ENCODE results near the gene DMRT2. TPM values are rescaled to one million over a fixed set of nuclear protein-coding genes. Genes with fewer than 3 reads are reported as not detected.

DMRT2 gene
- total and polyA plus RNA-seq, 2 donors from 2014 or later, result 9.3 to 38.3 TPM

DNA sequence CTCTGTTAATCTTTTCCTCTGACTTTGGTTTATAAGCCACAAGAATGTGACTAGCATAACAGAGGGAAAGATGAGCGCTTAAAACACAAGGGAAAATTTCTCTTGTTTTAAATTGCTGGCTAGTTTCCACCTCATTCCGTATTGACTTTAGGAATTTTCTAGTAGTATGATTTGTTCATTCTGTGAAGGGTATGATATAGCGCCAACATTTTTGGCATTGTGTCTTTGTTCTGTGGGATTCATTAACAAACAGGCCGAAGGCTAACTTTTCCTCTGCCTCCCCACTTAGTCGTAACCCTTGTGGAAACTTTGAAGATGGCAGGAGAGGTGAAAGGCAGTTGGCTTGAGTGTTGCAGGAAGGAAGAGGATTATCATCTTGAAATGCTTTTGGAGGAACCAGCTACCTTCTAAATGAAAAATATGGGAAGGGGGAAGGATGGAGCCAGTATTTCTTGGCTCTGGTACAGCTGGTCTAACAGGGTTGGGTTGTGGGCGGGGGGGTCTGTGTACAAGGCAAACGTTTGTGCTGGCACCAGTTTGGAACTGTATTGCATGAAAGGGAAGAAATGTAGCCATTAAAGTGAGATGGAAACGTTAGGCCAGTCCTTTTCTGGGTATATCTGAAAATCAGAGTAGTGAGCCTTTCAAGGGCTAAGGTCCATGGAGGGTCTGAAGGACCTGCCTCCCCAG is 21.5 kb upstream of the DMRT2 start:
- intact Hi-C loops (cut with DNase I), result no loop called here
- Histone ChIP-seq H3K9me3 (ENCODE audit: control insufficient read depth in 2 of 3, insufficient read depth in 1 of 3, low read length in 3 of 3) (no peaks in the 10 kb centered on the region), H3K9ac (ENCODE audit: low read length in 3 of 3) (no peak overlapping the region), H3K27me3 (ENCODE audit: control insufficient read depth, insufficient read depth, low read length) (peaks cover 20% of the 10 kb centered on the region), H3K27ac (ENCODE audit: low read depth in 2 of 2, low read length in 2 of 2) (no peak overlapping the region), H3K36me3 (ENCODE audit: control insufficient read depth in 2 of 3, insufficient read depth in 3 of 3, low read length in 3 of 3) (no peaks in the 10 kb centered on the region), H3K4me3 (ENCODE audit: low read length in 3 of 3) (no peak overlapping the region), H3K4me1 (ENCODE audit: control insufficient read depth in 2 of 3, insufficient read depth in 2 of 3, low read depth in 1 of 3, low read length in 3 of 3) (no peaks in the 10 kb centered on the region)
- DNase-seq, result no peak
- FAIRE-seq, result no peak
- TF ChIP-seq, protein P1, sequence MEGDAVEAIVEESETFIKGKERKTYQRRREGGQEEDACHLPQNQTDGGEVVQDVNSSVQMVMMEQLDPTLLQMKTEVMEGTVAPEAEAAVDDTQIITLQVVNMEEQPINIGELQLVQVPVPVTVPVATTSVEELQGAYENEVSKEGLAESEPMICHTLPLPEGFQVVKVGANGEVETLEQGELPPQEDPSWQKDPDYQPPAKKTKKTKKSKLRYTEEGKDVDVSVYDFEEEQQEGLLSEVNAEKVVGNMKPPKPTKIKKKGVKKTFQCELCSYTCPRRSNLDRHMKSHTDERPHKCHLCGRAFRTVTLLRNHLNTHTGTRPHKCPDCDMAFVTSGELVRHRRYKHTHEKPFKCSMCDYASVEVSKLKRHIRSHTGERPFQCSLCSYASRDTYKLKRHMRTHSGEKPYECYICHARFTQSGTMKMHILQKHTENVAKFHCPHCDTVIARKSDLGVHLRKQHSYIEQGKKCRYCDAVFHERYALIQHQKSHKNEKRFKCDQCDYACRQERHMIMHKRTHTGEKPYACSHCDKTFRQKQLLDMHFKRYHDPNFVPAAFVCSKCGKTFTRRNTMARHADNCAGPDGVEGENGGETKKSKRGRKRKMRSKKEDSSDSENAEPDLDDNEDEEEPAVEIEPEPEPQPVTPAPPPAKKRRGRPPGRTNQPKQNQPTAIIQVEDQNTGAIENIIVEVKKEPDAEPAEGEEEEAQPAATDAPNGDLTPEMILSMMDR (IDR thresholded peaks at IDR 0.05; ENCODE audit: borderline replicate concordance, extremely low read depth, insufficient read depth), result no peak

GRCh38 chr9:1031951-1032601 is 18.1 kb upstream of the DMRT2 start:
- TF ChIP-seq, protein P1 (IDR thresholded peaks at IDR 0.05; ENCODE audit: borderline replicate concordance, extremely low read depth, insufficient read depth), result no peak
- Histone ChIP-seq H3K4me1 (ENCODE audit: control insufficient read depth in 2 of 3, insufficient read depth in 2 of 3, low read depth in 1 of 3, low read length in 3 of 3) (no peaks in the 10 kb centered on the region), H3K9me3 (ENCODE audit: control insufficient read depth in 2 of 3, insufficient read depth in 1 of 3, low read length in 3 of 3) (no peaks in the 10 kb centered on the region), H3K27me3 (ENCODE audit: control insufficient read depth, insufficient read depth, low read length) (peaks cover 34% of the 10 kb centered on the region), H3K36me3 (ENCODE audit: control insufficient read depth in 2 of 3, insufficient read depth in 3 of 3, low read length in 3 of 3) (no peaks in the 10 kb centered on the region), H3K9ac (ENCODE audit: low read length in 3 of 3) (no peak overlapping the region), H3K4me3 (ENCODE audit: low read length in 3 of 3) (no peak overlapping the region), H3K27ac (ENCODE audit: low read depth in 2 of 2, low read length in 2 of 2) (no peak overlapping the region)
- DNase-seq (peak in 4 of 5 donors; percentile 76 to 95 (median 88)), FAIRE-seq (no peak)
- intact Hi-C loops (cut with DNase I), result no loop called here

DNA sequence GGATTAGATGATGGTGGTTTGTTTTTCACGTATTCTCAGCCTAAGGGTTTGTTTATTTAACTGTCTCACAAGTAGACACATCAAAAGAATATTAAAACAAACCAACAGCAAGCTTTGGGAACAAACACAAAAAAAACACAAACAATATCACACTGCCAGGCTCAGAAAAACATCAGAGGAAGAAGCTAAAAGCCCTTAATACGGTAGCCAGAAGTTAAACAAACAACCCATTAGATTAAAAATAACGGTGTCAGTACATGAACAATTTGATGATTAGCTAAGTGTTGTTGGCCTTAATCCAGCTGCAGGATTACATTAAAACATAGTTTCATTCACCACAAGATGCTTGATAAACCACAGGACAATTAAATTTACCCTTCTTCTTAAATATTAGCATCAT is 15.9 kb upstream of the DMRT2 start:
- peaks cover 51% of the 10 kb centered on the region for H3K27me3 ChIP-seq (ENCODE audit: control insufficient read depth, insufficient read depth, low read length)
- H3K9ac ChIP-seq (ENCODE audit: low read length in 3 of 3), result no peak overlapping the region
- TF ChIP-seq, protein P1 (IDR thresholded peaks at IDR 0.05; ENCODE audit: borderline replicate concordance, extremely low read depth, insufficient read depth), result no peak
- H3K4me1 ChIP-seq (ENCODE audit: control insufficient read depth in 2 of 3, insufficient read depth in 2 of 3, low read depth in 1 of 3, low read length in 3 of 3), result no peaks in the 10 kb centered on the region
- H3K36me3 ChIP-seq (ENCODE audit: control insufficient read depth in 2 of 3, insufficient read depth in 3 of 3, low read length in 3 of 3), result no peaks in the 10 kb centered on the region
- no peak overlapping the region for H3K4me3 ChIP-seq (ENCODE audit: low read length in 3 of 3)
- H3K27ac ChIP-seq (ENCODE audit: low read depth in 2 of 2, low read length in 2 of 2), result no peak overlapping the region
- H3K9me3 ChIP-seq (ENCODE audit: control insufficient read depth in 2 of 3, insufficient read depth in 1 of 3, low read length in 3 of 3), result no peaks in the 10 kb centered on the region
- intact Hi-C loops (cut with DNase I), result no loop called here
- FAIRE-seq (no peak), DNase-seq (no peak)
